Measurements from ENCODE around the gene XIRP2.

DNA sequence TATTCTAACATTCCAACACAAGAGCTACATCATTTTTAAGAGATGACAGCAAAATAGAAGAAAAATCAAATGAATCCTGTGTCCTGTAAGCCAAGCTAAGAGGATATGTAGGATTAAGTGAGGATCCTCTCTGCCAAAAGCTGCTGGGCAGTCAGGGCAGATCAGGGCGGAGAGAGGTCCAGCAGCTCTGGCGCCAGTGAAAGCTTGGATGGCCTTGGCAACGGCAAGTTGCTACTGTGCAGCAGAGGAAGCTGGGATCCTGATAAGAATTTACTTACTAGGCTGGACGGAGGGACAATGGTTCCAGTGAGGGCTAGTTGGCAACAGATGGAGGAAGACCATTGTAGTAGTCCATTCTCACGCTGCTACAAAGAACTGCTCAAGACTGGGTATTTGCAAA is 391.5 kb downstream of the XIRP2 start:
- TF ChIP-seq POLR2AphosphoS5 (IDR thresholded peaks at IDR 0.05) (no peak), EP300 (IDR thresholded peaks at IDR 0.05; ENCODE audit: low read depth) (no peak)
- TF ChIP-seq, protein P1, sequence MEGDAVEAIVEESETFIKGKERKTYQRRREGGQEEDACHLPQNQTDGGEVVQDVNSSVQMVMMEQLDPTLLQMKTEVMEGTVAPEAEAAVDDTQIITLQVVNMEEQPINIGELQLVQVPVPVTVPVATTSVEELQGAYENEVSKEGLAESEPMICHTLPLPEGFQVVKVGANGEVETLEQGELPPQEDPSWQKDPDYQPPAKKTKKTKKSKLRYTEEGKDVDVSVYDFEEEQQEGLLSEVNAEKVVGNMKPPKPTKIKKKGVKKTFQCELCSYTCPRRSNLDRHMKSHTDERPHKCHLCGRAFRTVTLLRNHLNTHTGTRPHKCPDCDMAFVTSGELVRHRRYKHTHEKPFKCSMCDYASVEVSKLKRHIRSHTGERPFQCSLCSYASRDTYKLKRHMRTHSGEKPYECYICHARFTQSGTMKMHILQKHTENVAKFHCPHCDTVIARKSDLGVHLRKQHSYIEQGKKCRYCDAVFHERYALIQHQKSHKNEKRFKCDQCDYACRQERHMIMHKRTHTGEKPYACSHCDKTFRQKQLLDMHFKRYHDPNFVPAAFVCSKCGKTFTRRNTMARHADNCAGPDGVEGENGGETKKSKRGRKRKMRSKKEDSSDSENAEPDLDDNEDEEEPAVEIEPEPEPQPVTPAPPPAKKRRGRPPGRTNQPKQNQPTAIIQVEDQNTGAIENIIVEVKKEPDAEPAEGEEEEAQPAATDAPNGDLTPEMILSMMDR (IDR thresholded peaks at IDR 0.05), result no peak

Data from transverse colon (tissue), 4 donors.